ENCODE measurements around the gene GOLGA6L26. TPM values are rescaled to one million over a fixed set of nuclear protein-coding genes. Genes with fewer than 3 reads are reported as not detected.
"Not testable (repeated sequence)": the region's sequence is repeated elsewhere in the genome, so short reads cannot be mapped to it uniquely, and the experiment has no call there.

The GOLGA6L26 gene
- total RNA-seq, 1 experiment from 2014 or later, result not detected

- CTCF ChIA-PET, result no interaction called here
- TF ChIP-seq CTCF (IDR thresholded peaks at IDR 0.05; ENCODE audit: unreplicated experiment), result no peak
- no TSS peak for BruUV-seq (replicated peaks)
- no peaks in the 10 kb centered on the region for H3K27me3 Mint-ChIP-seq (ENCODE audit: unreplicated experiment)
- H3K9me3 Mint-ChIP-seq (ENCODE audit: low read depth, unreplicated experiment), result no peaks in the 10 kb centered on the region
- no peak for DNase-seq
- H3K36me3 Mint-ChIP-seq (ENCODE audit: insufficient read depth, unreplicated experiment), result no peaks in the 10 kb centered on the region
- no peak overlapping the region for H3K27ac Mint-ChIP-seq (ENCODE audit: unreplicated experiment)
- intact Hi-C loops (cut with micrococcal nuclease; ENCODE audit: unreplicated experiment), result no loop called here
- no peaks in the 10 kb centered on the region for H3K4me1 Mint-ChIP-seq (ENCODE audit: low read depth, unreplicated experiment)
- no peak overlapping the region for H3K4me3 Mint-ChIP-seq (ENCODE audit: low read depth, unreplicated experiment)
Observed at GRCh38 chr15:23370578-23370977, 36.6 kb upstream of the GOLGA6L26 start.

DNA sequence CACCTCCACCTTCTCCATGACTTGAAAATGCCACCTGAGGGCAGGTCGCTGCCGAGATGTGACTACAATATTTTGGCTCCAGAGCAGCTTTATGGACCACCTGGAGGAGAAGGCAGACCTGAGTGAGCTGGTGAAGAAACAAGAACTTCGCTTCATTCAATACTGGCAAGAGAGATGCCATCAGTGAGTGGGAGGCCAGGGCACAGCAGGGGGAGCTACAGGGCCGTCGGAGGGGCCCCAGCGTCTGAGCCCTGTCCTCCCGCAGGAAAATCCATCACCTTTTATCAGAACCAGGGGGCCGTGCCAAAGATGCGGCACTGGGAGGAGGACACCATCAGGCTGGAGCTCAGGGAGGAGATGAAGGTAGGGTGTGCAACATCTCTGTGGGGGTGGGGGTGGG is 30.3 kb upstream of the GOLGA6L26 start:
- H3K36me3 Mint-ChIP-seq (ENCODE audit: insufficient read depth, unreplicated experiment); H3K4me1 Mint-ChIP-seq (ENCODE audit: low read depth, unreplicated experiment); DNase-seq; H3K27ac Mint-ChIP-seq (ENCODE audit: unreplicated experiment); intact Hi-C loops (cut with micrococcal nuclease; ENCODE audit: unreplicated experiment); H3K4me3 Mint-ChIP-seq (ENCODE audit: low read depth, unreplicated experiment); H3K27me3 Mint-ChIP-seq (ENCODE audit: unreplicated experiment); CTCF ChIA-PET; H3K9me3 Mint-ChIP-seq (ENCODE audit: low read depth, unreplicated experiment); BruUV-seq (replicated peaks): not testable (repeated sequence)

DNA sequence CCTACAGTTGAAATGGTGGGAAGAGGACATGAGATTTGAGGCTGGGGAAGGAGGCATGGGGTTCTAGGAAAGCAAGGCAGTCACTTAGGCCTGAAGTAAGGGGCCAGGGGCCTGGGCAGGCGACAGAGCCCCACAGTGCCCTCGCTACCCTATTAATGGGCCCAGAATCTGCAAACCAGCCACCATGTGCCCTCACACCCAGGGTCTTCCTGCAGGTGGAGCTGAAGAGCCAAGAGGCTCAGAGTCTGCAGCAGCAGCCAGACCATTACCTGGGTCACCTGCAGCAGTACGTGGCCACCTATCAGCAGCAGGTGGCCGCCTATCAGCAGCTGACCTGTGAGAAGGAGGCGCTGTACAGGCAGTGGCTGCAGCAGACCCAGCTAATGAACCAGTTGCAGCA is 28.6 kb upstream of the GOLGA6L26 start:
- H3K36me3 Mint-ChIP-seq (ENCODE audit: insufficient read depth, unreplicated experiment); BruUV-seq (replicated peaks); H3K27ac Mint-ChIP-seq (ENCODE audit: unreplicated experiment); H3K27me3 Mint-ChIP-seq (ENCODE audit: unreplicated experiment); H3K4me3 Mint-ChIP-seq (ENCODE audit: low read depth, unreplicated experiment); H3K4me1 Mint-ChIP-seq (ENCODE audit: low read depth, unreplicated experiment); H3K9me3 Mint-ChIP-seq (ENCODE audit: low read depth, unreplicated experiment); DNase-seq; intact Hi-C loops (cut with micrococcal nuclease; ENCODE audit: unreplicated experiment); CTCF ChIA-PET: not testable (repeated sequence)

GRCh38 chr15:23354448-23354847 is 20.5 kb upstream of the GOLGA6L26 start, which contains the start of gene GOLGA8S:
GOLGA8S (plus strand) TSS chr15:23354748; CDS start chr15:23354810, 62 bp downstream.
- H3K27me3 Mint-ChIP-seq (ENCODE audit: unreplicated experiment); H3K27ac Mint-ChIP-seq (ENCODE audit: unreplicated experiment); intact Hi-C loops (cut with micrococcal nuclease; ENCODE audit: unreplicated experiment); H3K9me3 Mint-ChIP-seq (ENCODE audit: low read depth, unreplicated experiment); DNase-seq; H3K4me3 Mint-ChIP-seq (ENCODE audit: low read depth, unreplicated experiment); H3K4me1 Mint-ChIP-seq (ENCODE audit: low read depth, unreplicated experiment); CTCF ChIA-PET; BruUV-seq (replicated peaks); H3K36me3 Mint-ChIP-seq (ENCODE audit: insufficient read depth, unreplicated experiment): not testable (repeated sequence)

DNA sequence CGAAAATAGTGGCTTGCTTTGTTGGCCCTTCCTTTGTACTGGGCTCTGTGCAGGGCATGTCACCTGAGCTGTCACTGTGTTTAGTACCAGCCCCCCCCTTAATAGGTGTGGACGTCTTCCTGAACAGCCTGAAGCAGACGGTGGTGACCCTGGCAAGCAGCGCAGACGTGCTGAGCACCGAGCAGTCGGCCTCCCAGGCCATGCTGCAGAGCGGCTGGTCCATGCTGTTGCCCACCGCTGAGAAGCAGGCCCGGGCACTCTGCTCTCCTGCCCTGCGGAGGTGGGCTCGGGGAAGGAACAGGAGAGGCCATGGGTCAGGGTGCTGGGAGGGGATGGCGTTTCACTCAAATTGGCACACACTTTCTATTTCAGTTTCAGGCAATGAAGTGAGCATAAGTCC is 22.8 kb downstream of the GOLGA6L26 start:
- H3K27me3 Mint-ChIP-seq (ENCODE audit: unreplicated experiment); intact Hi-C loops (cut with micrococcal nuclease; ENCODE audit: unreplicated experiment); BruUV-seq (replicated peaks); H3K4me1 Mint-ChIP-seq (ENCODE audit: low read depth, unreplicated experiment); CTCF ChIA-PET; DNase-seq; H3K27ac Mint-ChIP-seq (ENCODE audit: unreplicated experiment); H3K4me3 Mint-ChIP-seq (ENCODE audit: low read depth, unreplicated experiment); H3K9me3 Mint-ChIP-seq (ENCODE audit: low read depth, unreplicated experiment); H3K36me3 Mint-ChIP-seq (ENCODE audit: insufficient read depth, unreplicated experiment): not testable (repeated sequence)

DNA sequence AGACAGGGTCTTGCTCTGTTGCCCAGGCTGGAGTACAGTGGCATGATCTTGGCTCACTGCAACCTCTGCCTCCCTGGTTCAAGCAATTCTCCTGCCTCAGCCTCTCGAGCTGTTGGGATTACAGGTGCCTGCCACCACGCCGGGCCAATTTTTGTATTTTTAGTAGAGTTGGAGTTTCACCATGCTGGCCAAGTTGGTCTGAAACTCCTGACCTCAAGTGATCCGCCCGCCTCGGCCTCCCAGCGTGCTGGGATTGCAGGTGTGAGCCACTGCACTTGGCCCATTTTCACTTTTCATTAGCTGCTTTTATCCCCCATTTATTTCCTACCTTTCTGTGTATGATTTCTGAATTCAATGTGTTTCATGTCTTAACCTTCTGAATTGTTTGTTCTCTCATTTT is 28.1 kb downstream of the GOLGA6L26 start:
- CTCF ChIA-PET; H3K4me1 Mint-ChIP-seq (ENCODE audit: low read depth, unreplicated experiment); DNase-seq; H3K27ac Mint-ChIP-seq (ENCODE audit: unreplicated experiment); BruUV-seq (replicated peaks); H3K4me3 Mint-ChIP-seq (ENCODE audit: low read depth, unreplicated experiment); H3K36me3 Mint-ChIP-seq (ENCODE audit: insufficient read depth, unreplicated experiment); H3K9me3 Mint-ChIP-seq (ENCODE audit: low read depth, unreplicated experiment); intact Hi-C loops (cut with micrococcal nuclease; ENCODE audit: unreplicated experiment); H3K27me3 Mint-ChIP-seq (ENCODE audit: unreplicated experiment): not testable (repeated sequence)

DNA sequence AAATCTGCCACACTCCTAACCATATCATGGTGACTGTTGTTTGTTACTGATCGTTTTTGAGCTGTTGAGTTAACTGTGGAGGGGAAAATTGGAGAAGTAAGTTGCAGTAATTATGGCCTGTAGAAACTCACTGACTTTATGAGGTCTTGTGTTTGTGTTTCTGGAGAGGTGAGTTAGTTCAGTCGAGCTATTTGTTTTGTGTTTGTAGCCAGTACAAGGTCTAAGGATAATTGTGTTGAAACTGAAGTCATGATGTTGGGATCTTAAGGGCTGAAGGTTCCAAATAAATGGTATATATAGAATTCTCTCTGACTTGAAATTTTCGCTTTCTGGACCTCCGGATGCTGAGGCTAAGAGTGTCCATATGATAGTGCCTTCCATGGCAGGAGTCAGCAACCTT is 29.2 kb downstream of the GOLGA6L26 start:
- CTCF ChIA-PET; H3K27ac Mint-ChIP-seq (ENCODE audit: unreplicated experiment); DNase-seq; H3K4me1 Mint-ChIP-seq (ENCODE audit: low read depth, unreplicated experiment); H3K36me3 Mint-ChIP-seq (ENCODE audit: insufficient read depth, unreplicated experiment); H3K27me3 Mint-ChIP-seq (ENCODE audit: unreplicated experiment); intact Hi-C loops (cut with micrococcal nuclease; ENCODE audit: unreplicated experiment); H3K9me3 Mint-ChIP-seq (ENCODE audit: low read depth, unreplicated experiment); BruUV-seq (replicated peaks): not testable (repeated sequence)
- H3K4me3 Mint-ChIP-seq (ENCODE audit: low read depth, unreplicated experiment), result peak overlapping the region; percentile 70

DNA sequence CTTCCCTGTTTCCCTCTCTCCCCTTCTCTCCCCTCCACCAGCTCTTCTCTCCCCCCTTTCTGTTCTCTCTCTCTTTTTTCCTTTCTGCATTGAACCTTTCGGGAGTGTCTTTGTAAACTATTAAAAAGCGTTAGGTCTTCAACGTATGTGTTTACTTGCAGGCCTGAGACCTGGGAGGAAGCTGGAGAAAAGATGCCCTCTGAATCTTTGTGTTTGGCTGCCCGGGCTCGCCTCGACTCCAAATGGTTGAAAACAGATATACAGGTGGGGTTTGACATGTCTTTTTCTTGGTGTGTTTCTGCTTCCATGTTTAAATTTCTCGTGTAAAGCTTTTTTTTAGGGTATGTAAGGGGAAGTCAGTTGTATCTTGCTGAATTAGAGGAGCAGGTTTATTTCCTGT is 29.7 kb downstream of the GOLGA6L26 start:
- H3K4me1 Mint-ChIP-seq (ENCODE audit: low read depth, unreplicated experiment); BruUV-seq (replicated peaks); CTCF ChIA-PET; DNase-seq; H3K27me3 Mint-ChIP-seq (ENCODE audit: unreplicated experiment); H3K9me3 Mint-ChIP-seq (ENCODE audit: low read depth, unreplicated experiment); intact Hi-C loops (cut with micrococcal nuclease; ENCODE audit: unreplicated experiment); H3K36me3 Mint-ChIP-seq (ENCODE audit: insufficient read depth, unreplicated experiment); H3K27ac Mint-ChIP-seq (ENCODE audit: unreplicated experiment): not testable (repeated sequence)
- H3K4me3 Mint-ChIP-seq (ENCODE audit: low read depth, unreplicated experiment), result peak overlapping the region; percentile 70

DNA sequence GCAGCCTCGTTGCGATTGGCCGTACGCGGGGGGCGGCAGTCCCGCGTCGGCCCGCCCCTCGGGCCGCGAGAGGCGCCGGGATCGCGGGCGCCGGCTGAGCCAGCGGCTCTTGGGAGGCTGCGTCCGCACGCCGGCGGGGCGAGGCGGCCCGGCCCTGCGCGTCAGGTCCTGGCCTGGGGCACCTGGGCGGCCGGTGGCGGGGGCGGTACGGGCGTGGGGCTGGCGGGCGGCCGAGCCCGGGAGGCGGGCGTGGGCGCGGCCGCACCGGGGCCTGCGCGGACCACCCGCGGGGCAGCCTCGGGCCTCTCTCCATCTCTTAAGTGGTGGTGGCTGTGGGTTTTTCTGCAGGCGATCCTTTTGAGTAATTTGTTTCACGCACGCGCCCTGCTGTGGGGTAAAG is 30.3 kb downstream of the GOLGA6L26 start:
- H3K27me3 Mint-ChIP-seq (ENCODE audit: unreplicated experiment); H3K9me3 Mint-ChIP-seq (ENCODE audit: low read depth, unreplicated experiment); BruUV-seq (replicated peaks); intact Hi-C loops (cut with micrococcal nuclease; ENCODE audit: unreplicated experiment); H3K4me1 Mint-ChIP-seq (ENCODE audit: low read depth, unreplicated experiment); H3K36me3 Mint-ChIP-seq (ENCODE audit: insufficient read depth, unreplicated experiment); CTCF ChIA-PET; H3K27ac Mint-ChIP-seq (ENCODE audit: unreplicated experiment): not testable (repeated sequence)
- H3K4me3 Mint-ChIP-seq (ENCODE audit: low read depth, unreplicated experiment), result peak overlapping the region; percentile 70
- peak; percentile 19 for DNase-seq

- H3K27ac Mint-ChIP-seq (ENCODE audit: unreplicated experiment); DNase-seq; H3K4me1 Mint-ChIP-seq (ENCODE audit: low read depth, unreplicated experiment); H3K36me3 Mint-ChIP-seq (ENCODE audit: insufficient read depth, unreplicated experiment); H3K27me3 Mint-ChIP-seq (ENCODE audit: unreplicated experiment); H3K4me3 Mint-ChIP-seq (ENCODE audit: low read depth, unreplicated experiment); H3K9me3 Mint-ChIP-seq (ENCODE audit: low read depth, unreplicated experiment); intact Hi-C loops (cut with micrococcal nuclease; ENCODE audit: unreplicated experiment); CTCF ChIA-PET: not testable (repeated sequence)
- TSS peak; percentile 89 for BruUV-seq (replicated peaks)
Observed at GRCh38 chr15:23303246-23303645, 30.8 kb downstream of the GOLGA6L26 start.

Measured in Calu3 (cell line).